Renal pelvis (tissue), 12 donors: Measurements from ENCODE around the gene KRT20. TPM values are rescaled to one million over a fixed set of nuclear protein-coding genes. Genes with fewer than 3 reads are reported as not detected.
"Not testable (repeated sequence)": the region's sequence is repeated elsewhere in the genome, so short reads cannot be mapped to it uniquely, and the experiment has no call there.

ENCODE experiments used
- DNase-seq: peaks from one replicate; pipeline ENCODE4 v3.0.0-alpha.2; 2013
- long read RNA-seq, 16 experiments: transcript quantifications; one replicate each; lab custom pipeline, GENCODE V29; 2026
- polyA plus RNA-seq, 3 donors: library from polyadenylated mRNA; unstranded; fragments of 120-200 nt; gene quantifications; one replicate each; pipeline ENCODE4 v1.2.1, GENCODE V29; 2013; ENCODE audit not compliant: insufficient read length in 3 of 3

Gene KRT20
- under 1 TPM; 0.17 to 0.80 (median 0.36) TPM for polyA plus RNA-seq
- long read RNA-seq, donor 1, partial matches to known transcripts = 0 of 1 reads
- long read RNA-seq, donor 1, other reads (novel, unspliced or antisense) = 0 of 1 reads
- long read RNA-seq, donor 2 = 0 reads
- long read RNA-seq, donor 3 = 0 reads
- long read RNA-seq, donor 4 = 0 reads
- long read RNA-seq, donor 5, partial matches to known transcripts = 0 of 1 reads
- long read RNA-seq, donor 5, other reads (novel, unspliced or antisense) = 0 of 1 reads
- long read RNA-seq, donor 6 = 0 reads
- long read RNA-seq, donor 7 = 0 reads
- long read RNA-seq, donor 8 = 0 reads
- long read RNA-seq, donor 9 = 0 reads
- long read RNA-seq, donor 10, partial matches to known transcripts = 0 of 1 reads
- long read RNA-seq, donor 10, other reads (novel, unspliced or antisense) = 0 of 1 reads
- long read RNA-seq, donor 11 = 0 reads
- long read RNA-seq, donor 12, partial matches to known transcripts = 0 of 1 reads
- long read RNA-seq, donor 12, other reads (novel, unspliced or antisense) = 0 of 1 reads
- long read RNA-seq, donor 13 = 0 reads
- long read RNA-seq, donor 14 = 0 reads
- long read RNA-seq, donor 15 = 0 reads
- long read RNA-seq, donor 16, partial matches to known transcripts = 0 of 1 reads
- long read RNA-seq, donor 16, other reads (novel, unspliced or antisense) = 0 of 1 reads

GRCh38 chr17:40884708-40885512 lies at the start of gene KRT20:
Gene KRT20 (minus strand): TSS chr17:40885242. CDS start chr17:40885185, 57 bp downstream.
- no peak for DNase-seq

- DNase-seq = no peak
Observed at GRCh38 chr17:40932608-40933007, 47.6 kb upstream of the KRT20 start.

GRCh38 chr17:40931311-40931710 lies 46.3 kb upstream of the KRT20 start:
- no peak for DNase-seq

GRCh38 chr17:40926341-40926740 lies 41.3 kb upstream of the KRT20 start:
- DNase-seq = no peak

DNA sequence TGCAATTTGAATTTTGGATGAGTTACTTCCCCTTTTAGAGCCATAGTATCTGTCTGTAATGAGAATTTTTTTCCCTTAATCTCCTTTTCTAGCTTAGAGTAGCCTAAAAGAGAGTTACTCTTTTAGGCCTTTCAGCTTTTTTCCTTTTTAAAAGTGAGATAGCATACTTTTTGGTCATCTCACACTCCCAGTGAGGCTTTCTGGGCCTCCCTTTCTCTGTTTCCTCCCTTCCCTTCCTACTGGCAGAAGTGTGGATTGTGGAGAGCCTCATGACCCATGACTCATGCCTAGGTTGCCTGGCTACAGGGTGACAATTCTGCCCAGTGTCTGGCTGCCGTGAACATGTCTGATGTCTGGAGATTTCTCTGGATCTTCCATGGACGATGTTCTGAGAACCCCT lies 37.2 kb upstream of the KRT20 start:
- no peak for DNase-seq

DNA sequence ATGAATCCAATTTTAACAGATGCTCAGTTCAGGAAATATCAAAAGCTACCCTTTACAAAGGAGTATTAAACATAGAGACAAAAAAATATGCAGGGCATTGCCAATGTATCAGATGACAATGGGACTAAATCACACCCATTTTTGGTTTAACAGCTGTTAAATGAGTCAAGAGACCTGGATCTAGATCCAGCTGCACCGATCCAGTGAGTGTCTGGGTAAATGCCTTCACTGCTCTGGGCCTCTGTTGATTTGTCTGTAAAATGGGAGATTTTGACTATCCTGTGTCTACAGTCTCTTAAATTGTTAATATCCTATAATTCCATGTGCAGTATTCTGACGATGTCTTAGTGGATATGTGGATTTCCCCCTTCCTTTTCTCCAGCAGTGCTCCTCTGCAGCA lies 36.0 kb upstream of the KRT20 start:
- DNase-seq = no peak

- not testable (repeated sequence) for DNase-seq
Observed at GRCh38 chr17:40917116-40917515, 32.1 kb upstream of the KRT20 start.

GRCh38 chr17:40916366-40916765 lies 31.3 kb upstream of the KRT20 start:
- DNase-seq = no peak

- no peak for DNase-seq
Observed at GRCh38 chr17:40915721-40916256, 30.7 kb upstream of the KRT20 start.

DNA sequence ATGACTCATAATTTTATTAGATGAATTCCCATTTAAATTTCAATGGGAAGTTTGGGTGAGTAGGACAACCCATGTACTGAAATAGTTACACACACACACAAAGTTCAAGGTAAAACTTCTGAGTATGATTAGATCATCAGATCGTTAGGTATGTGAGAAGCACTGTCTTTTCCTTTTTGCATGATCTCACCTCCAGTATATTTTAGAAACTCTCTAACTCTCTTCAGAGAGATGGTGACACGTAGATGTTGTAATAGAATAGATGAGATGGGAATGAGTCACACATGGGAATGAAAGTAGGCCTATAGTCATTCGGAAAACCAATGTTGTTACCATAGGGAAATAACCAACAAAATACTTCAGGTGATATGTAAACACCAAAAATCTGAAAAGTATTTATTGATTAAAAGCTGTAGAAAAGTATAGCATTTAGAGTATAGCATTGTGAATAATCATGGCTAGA lies 30.2 kb upstream of the KRT20 start:
- DNase-seq = no peak

- DNase-seq = no peak
Observed at GRCh38 chr17:40914075-40914855, 29.2 kb upstream of the KRT20 start.

DNA sequence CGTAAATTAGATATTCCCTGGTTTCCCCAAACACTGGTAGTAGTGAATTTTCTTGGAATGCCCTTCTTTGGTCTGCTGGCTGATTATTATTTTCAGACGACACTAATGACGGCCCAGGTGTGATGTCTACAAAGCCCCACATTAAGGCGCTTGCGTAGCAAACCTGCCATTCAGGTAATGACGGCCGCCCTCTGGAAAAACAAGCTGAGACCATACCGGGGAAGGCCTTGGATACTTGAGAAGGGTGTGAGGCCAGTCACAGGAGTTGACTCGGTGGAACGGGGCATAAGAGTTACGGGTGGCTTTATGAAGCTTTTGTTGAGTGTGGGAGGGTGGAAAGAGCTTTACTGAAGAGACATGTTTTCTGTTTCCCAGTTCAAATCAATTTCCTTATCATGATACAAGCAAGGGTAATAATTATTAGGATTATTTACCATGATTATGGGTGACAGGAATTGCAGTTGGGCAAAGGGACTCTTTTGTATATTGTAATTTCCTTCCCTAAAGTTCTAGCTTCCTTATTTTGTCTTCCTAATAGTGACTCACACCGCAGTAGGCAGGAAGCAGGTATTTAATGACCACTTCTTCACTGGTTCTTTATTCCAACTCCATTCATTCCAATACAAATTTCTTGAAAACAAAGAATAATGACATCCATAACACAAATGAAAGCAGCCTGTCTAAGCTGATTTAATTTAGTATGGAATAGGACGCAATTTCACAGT lies 27.6 kb upstream of the KRT20 start:
- no peak for DNase-seq

GRCh38 chr17:40910441-40910841 lies 25.4 kb upstream of the KRT20 start:
- DNase-seq = no peak

DNA sequence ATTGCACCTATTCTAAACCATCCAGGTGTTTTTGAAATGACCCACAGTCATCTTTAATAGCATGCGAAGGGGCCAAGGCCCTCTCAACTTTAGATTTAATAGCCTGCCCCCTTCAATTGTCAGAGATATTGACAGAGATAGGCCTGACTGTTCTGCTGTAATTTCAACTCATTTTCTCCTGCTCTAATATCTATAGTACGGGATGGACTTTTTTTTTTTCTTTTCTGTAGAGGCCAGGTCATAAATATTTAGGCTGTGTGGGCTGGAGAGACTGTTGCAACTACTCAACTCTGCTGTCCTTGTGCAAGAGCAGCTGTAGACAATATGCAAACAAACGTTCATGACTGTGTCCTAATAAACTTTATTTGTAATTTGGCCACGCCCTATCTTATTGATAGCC lies 24.7 kb upstream of the KRT20 start:
- DNase-seq = no peak

- DNase-seq = peak; percentile 68
Observed at GRCh38 chr17:40909351-40909750, 24.3 kb upstream of the KRT20 start.

- no peak for DNase-seq
Observed at GRCh38 chr17:40906613-40907012, 21.6 kb upstream of the KRT20 start.

DNA sequence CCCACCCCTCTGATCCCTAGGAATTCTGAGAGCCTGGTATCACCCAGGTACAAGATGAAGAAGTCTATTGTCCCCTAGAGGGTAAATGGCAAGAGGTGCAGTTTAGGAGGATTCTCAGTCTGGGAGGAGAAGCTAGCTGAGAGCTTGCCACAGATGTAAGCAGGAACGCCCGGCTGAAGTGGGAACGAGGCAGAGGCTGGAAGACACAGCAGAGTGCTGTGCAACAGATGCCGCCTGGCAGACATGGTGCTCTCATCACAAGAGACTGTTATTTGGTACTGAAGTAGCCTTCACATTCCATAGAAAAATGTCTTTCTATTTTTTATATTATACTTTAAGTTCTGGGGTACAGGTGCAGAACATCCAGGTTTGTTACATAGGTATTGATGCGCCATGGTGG lies 20.3 kb upstream of the KRT20 start:
- no peak for DNase-seq

- DNase-seq = peak; percentile 23
Observed at GRCh38 chr17:40903129-40903847, 18.2 kb upstream of the KRT20 start.

GRCh38 chr17:40902498-40902897 lies 17.5 kb upstream of the KRT20 start:
- no peak for DNase-seq

DNA sequence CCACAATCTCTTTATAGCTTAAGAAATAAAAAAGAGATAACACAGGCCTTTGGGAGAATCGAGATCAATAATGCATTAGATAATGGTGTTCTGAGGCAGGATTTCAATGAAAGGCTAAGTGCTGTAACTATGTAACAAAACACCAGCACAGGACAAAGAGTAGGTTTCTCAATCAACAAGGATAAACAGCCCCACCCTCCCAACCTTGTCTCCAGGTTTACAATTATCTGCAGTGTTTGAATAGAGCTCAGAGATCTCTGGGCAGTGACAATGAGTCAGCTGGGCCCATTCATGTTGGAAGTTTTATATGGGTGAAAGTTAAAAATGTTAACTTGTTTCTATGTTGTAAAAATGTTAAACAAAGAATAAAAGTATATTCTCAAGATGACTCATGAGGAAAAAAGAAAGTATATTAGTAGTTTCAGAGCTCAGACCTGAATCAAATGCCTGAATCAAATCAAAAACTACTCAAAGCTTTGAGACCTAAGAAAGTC lies 17.0 kb upstream of the KRT20 start:
- no peak for DNase-seq
